Brain microvascular endothelial cell (primary cell): Measurements from ENCODE around the gene RIC8B.

Experiments used
- DNase-seq: peaks from one replicate; pipeline ENCODE4 v3.0.0-alpha.2; 2020
- H3K27ac ChIP-seq: fragments of 250-450 bp; sonication (Bioruptor Pico); 2 replicates; pipeline ENCODE4 v1.5.1; 2020; ENCODE audit warnings: mild to moderate bottlenecking, moderate library complexity
- H3K27me3 ChIP-seq: fragments of 250-450 bp; sonication (Bioruptor Pico); replicated peaks from 2 replicates; pipeline ENCODE4 v1.5.1; 2020; ENCODE audit warnings: mild to moderate bottlenecking
- H3K36me3 ChIP-seq: fragments of 250-450 bp; sonication (Bioruptor Pico); replicated peaks from 2 replicates; pipeline ENCODE4 v1.5.1; 2020; ENCODE audit warnings: mild to moderate bottlenecking
- H3K4me3 ChIP-seq: 2 replicates; pipeline ENCODE4 v1.5.1; 2011; ENCODE audit warnings: low read depth, mild to moderate bottlenecking, control low read depth, low read length, moderate library complexity
- CTCF ChIP-seq: IDR thresholded peaks from 2 replicates; pipeline ENCODE4 v1.5.1; 2011; ENCODE audit warnings: low read depth, mild to moderate bottlenecking, moderate library complexity, low read length, control low read depth, inconsistent platforms; ENCODE audit errors: missing control alignments
- in situ Hi-C: cut with HindIII; loops from 2 replicates; pipeline ENCODE4 v1.10.0; 2017; ENCODE audit warnings: low sequenced_read_pairs, low pct_ligation_motif_present

Gene RIC8B

GRCh38 chr12:106924268-106924861 lies 149.9 kb downstream of the RIC8B start:
- no peak for DNase-seq
- H3K4me3 ChIP-seq, result no peak overlapping the region
- no peak overlapping the region for H3K27ac ChIP-seq
- in situ Hi-C loops, result loop anchor here (25.0 kb wide), 1 partner anchor 537 kb away; no protein-coding TSS in a partner anchor
- H3K27me3 ChIP-seq, result no peaks in the 10 kb centered on the region
- no peak for TF ChIP-seq CTCF
- H3K36me3 ChIP-seq, result no peaks in the 10 kb centered on the region

GRCh38 chr12:106926657-106927056 lies 152.2 kb downstream of the RIC8B start:
- DNase-seq, result no peak
- Histone ChIP-seq H3K27ac (no peak overlapping the region), H3K27me3 (no peaks in the 10 kb centered on the region), H3K36me3 (no peaks in the 10 kb centered on the region), H3K4me3 (no peak overlapping the region)
- TF ChIP-seq CTCF, result no peak
- in situ Hi-C loops, result no loop called here

DNA sequence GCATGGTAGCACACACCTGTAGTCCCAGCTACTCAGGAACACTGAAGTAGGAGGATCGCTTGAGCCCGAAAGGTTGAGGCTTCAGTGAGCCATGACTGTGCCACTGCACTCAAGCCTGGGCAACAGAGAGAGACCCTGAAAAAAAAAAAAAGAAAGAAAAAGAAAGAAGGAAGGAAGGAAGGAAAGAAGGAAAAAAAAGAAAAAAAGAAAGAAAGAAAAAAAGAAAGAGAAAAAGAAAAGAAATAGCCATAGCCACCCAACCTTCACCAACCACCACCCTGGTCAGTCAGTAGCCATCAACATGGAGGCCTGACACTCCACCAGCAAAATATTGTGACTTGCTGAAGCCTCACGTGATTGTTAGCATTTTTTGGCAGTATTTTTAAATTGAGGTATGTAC lies 159.8 kb downstream of the RIC8B start:
- Histone ChIP-seq H3K27me3 (no peaks in the 10 kb centered on the region), H3K36me3 (no peaks in the 10 kb centered on the region), H3K4me3 (no peak overlapping the region), H3K27ac (no peak overlapping the region)
- TF ChIP-seq CTCF, result no peak
- in situ Hi-C loops, result no loop called here
- no peak for DNase-seq
